ENCODE measurements around the gene ANKRD55. TPM values are rescaled to one million over a fixed set of nuclear protein-coding genes. Genes with fewer than 3 reads are reported as not detected.

The ANKRD55 gene
- total and polyA plus RNA-seq, 2 of the 8 experiments (the other 6 are each of a cell fraction or from before 2014, with no cell fraction given): not detected

DNA sequence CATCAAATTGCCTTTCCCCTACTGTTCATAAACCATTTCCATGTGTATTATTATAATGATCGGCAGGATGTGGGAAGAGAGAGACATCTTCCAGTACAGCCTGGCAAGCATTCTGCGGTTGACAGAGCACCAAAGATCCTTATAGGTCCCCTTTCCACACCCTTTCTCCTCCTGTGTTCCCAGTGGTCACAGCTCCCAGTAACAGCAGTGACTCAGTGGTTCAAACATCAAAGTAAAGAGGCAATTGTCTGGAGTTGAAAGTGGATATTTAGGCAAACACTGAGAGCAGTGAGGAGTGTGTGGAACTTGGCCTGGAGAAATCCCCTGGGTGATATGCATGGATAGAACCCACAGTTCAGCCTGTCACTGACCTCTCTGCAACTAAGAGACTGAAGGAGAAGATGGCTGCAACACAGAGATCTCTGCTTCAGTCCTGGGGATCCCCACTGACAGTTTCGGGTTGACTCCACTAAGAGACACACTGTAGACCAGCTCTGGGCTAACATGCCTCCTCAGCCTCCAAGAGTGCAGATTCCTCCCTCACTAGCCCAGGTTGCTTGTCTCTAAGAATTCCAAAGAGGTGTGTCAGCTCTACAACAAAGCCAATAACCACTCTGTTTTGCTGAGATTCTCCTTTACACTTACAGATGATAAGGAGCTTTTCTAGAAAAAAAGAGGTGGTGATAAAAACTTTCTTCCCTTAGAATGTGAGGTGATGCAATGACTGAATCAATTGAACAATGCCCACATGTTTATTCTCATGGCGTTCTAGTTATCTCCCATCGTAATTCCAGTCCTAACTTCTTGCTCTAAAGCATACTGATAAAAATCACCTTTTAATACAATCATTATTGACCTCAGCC lies 143.9 kb downstream of the ANKRD55 start:
- Histone ChIP-seq H2BK20ac (ENCODE audit: low read length) (no peak overlapping the region), H3K9me3 (ENCODE audit: insufficient read depth in 2 of 2, low read depth in 1 of 2, low read length in 1 of 2) (no peaks in the 10 kb centered on the region), H3K9ac (replicated peaks in 1 of 4; ENCODE audit: extremely low read depth in 1 of 4, low read depth in 3 of 4, low read length in 3 of 4) (no peak overlapping the region), H3K79me2 (ENCODE audit: control insufficient read depth in 1 of 2, insufficient read depth in 2 of 2, low read length in 2 of 2) (no peaks in the 10 kb centered on the region), H3K79me1 (ENCODE audit: low read depth, low read length) (no peaks in the 10 kb centered on the region), H4K20me1 (replicated peaks in 1 of 2; ENCODE audit: control insufficient read depth in 1 of 2, insufficient read depth in 2 of 2, low read length in 2 of 2) (no peaks in the 10 kb centered on the region), H2BK15ac (ENCODE audit: low read length) (no peak overlapping the region), H3K23ac (ENCODE audit: insufficient read length) (no peak overlapping the region), H4K91ac (replicated peaks; ENCODE audit: insufficient read length, low read length) (no peak overlapping the region), H4K5ac (ENCODE audit: insufficient read length, low read depth, low read length) (no peak overlapping the region), H3K4me3 (ENCODE audit: extremely low read depth in 1 of 4, insufficient read depth in 2 of 4, low read depth in 3 of 4, low read length in 4 of 4) (no peak overlapping the region), H3K14ac (ENCODE audit: insufficient read length) (no peak overlapping the region), H3K27me3 (replicated peaks in 1 of 4; ENCODE audit: control insufficient read depth in 3 of 4, extremely low read depth in 1 of 4, insufficient read depth in 3 of 4, low read length in 3 of 4) (no peaks in the 10 kb centered on the region), H2BK120ac (replicated peaks; ENCODE audit: low read depth, low read length) (no peak overlapping the region), H3K4ac (replicated peaks; ENCODE audit: insufficient read length, low read depth, low read length) (no peak overlapping the region), H3K56ac (replicated peaks; ENCODE audit: insufficient read length, low read depth, low read length) (no peak overlapping the region), H2BK12ac (ENCODE audit: low read depth, low read length) (no peak overlapping the region), H2AK5ac (ENCODE audit: low read depth, low read length) (no peak overlapping the region), H3K4me1 (replicated peaks in 1 of 4; ENCODE audit: control insufficient read depth in 3 of 4, insufficient read depth in 4 of 4, low read length in 3 of 4) (peaks cover 0 to 3% (median 0%) of the 10 kb centered on the region in 4 experiments; a peak in 2 of 7 replicates), H3K23me2 (ENCODE audit: low read depth, low read length) (no peaks in the 10 kb centered on the region; the same call in 1 of the 2 replicates), H4K8ac (ENCODE audit: extremely low read depth, insufficient read depth, low read length) (no peak overlapping the region), H3K36me3 (ENCODE audit: control insufficient read depth in 2 of 4, insufficient read depth in 4 of 4, low read length in 3 of 4) (no peaks in the 10 kb centered on the region), H3K18ac (ENCODE audit: extremely low read depth, low read length) (no peak overlapping the region), H2AFZ (ENCODE audit: low read length) (0 out of 2 replicates have a peak overlapping the region, but pooled peaks have one; percentile 35), H3K27ac (ENCODE audit: low read depth, low read length) (no peak overlapping the region), H2BK5ac (ENCODE audit: low read depth, low read length) (no peak overlapping the region), H3K4me2 (ENCODE audit: insufficient read depth in 1 of 2, low read depth in 2 of 2, low read length in 2 of 2) (no peak overlapping the region)
- DNase-seq (ENCODE audit: low read depth in 1 of 2, low spot score in 2 of 2): no peak
- POLR2A ChIA-PET (ENCODE audit: partially characterized antibody): no interaction called here
- no peak for FAIRE-seq
- CTCF ChIA-PET (ENCODE audit: partially characterized antibody): no interaction called here
- TF ChIP-seq CEBPB (IDR thresholded peaks at IDR 0.05; ENCODE audit: low read depth, low read length) (no peak), ZNF274 (IDR thresholded peaks at IDR 0.05; ENCODE audit: borderline replicate concordance, extremely low read depth, low read length) (no peak), KDM5A (IDR thresholded peaks at IDR 0.05; ENCODE audit: low read length) (no peak)
- 84% methylated on average over 5 of the region's 5 CpGs; no CpG with 5 or more reads in 1 of the 2 experiments for WGBS, 2 experiments (ENCODE audit: extremely low coverage in 1 of 2, insufficient coverage in 1 of 2, insufficient read length in 1 of 2, insufficient replicate concordance in 2 of 2, low coverage in 1 of 2, low lambda C conversion rate in 2 of 2, missing lambda C conversion rate in 1 of 2)
